ENCODE measurements around the gene XRCC4.
"Not testable (repeated sequence)": the region's sequence is repeated elsewhere in the genome, so short reads cannot be mapped to it uniquely, and the experiment has no call there.

Gene XRCC4

DNA sequence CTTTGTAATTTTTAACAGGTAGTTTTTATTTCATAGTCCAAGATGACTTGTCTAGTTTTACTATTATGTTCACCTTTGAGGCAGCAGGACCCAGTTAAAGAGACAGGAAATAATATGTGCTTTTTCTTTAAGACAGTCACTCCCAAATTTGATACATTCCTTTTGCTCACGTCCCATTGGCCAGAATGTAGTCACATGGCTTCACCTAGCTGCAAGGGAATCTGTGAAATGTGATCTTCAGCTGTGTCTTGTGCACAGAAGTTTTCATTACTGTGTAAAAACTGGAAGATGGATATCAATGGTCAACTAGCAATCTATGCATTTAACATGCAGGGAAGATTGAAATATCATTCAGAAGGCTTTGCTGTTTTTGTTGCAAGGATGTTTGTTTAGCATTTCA, 41.1 kb downstream of the XRCC4 start:
- DNase-seq (ENCODE audit: low spot score) = no peak

DNA sequence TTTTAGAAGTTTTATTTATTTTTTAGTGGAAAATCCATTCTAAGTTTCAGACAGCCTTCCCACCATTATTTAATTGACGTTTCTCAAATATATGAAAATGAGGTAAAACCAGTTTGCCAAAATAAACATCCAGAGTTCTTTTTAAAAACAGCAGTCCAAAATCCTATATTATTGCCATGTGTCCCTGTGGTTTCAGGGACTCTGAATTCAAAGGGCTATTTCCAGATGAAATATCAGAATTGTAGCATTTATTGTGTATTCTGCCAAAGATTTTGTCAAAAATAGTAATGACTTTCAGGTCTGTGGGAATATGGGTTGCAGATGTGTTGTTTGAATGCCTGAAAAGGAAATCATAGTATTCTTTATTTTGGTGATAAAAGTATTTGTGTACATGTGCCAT, 41.6 kb downstream of the XRCC4 start:
- DNase-seq (ENCODE audit: low spot score) = no peak

DNA sequence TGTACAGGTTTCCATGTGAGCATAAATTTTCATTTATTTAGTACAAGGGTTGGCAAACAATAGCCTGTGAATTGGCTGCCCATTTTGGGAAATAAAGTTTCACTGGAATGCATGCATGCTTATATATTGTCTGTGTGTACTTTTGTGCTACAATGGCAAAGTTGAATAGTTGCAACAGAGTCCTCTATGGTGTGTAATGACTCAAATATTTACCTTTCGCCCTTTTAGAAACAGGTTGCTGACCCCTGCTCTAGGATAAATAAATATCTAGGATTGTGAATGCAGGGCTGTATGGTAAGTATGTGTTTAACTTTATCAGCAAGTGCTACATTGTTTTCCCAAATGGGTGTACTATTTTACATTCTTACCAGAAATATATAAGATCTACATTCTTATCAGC, 47.2 kb downstream of the XRCC4 start:
- DNase-seq (ENCODE audit: low spot score) = no peak

DNA sequence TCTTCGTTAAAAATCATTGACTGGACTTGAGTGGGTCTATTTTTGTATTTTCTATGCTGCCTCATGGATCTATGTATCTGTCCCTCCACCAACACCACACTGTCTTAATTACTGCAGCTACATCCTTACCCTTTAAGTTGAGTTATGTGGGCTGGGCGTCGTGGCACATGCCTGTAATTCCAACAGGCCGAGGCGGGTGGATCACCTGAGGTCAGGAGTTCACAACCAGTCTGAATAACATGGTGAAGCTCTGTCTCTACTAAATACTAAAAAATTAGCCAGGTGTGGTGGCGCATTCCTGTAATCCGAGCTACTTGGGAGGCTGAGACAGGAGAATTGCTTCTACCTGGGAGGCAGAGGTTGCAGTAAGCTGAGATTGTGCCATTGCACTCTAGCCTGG, 48.2 kb downstream of the XRCC4 start:
- no peak for DNase-seq (ENCODE audit: low spot score)

DNA sequence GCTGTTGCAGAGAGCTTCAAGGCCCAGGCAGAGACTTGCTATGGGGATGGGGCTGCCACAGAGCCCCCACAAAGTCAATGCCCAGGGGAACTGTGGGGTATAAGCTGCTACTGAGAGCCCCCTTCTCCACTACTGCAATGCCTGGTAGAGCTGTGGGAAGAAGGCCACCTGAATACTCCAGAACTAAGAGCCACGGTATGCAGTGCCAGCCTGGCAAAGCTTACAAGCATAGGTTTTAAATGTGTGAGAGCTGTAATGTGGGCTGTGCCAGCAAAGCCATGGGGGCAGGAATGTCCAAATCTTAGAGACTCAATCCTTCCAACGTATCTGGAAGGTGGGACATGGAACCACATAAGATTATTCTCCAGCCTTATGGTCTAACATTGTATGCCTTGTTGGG, 49.2 kb downstream of the XRCC4 start:
- no peak for DNase-seq (ENCODE audit: low spot score)

DNA sequence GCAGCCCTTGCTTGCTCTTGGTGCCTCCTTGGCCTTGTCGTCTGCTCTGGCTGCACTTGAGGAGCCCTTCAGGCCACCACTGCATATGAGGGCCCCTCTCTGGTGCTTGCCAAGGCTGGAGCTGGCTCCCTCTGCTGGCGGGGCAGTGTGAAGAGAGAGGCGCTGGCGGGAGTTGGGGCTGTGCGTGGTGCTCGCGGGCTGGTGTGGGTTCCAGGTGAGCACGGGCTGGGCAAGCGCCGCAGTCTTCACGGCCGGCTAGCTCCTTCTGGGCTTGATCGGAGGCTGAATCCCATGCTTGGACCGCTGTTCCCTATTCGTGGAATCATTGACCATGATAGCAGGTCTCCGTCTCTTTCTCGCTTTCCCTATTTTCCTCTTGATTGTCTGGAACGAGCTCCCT, 56.5 kb downstream of the XRCC4 start:
- DNase-seq (ENCODE audit: low spot score) = no peak

DNA sequence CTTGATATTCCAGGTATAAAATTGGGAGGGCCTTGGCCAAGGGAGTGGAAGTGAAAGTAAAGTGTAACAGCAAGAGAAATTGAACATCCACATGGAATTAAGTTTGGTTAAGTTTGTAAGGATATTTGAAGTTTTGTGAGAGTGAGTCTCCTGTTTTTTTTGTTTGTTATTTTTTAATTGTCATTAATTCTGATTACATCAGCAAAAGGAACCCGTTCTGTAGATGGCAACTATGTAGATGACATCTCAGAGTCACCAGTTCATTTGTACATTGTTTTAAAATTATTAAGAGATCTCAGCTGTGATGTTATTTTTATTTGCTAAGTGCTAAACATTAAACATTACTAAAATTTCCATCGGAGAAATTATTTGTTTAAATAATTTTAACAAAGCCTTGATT, 65.2 kb downstream of the XRCC4 start:
- DNase-seq (ENCODE audit: low spot score) = no peak

DNA sequence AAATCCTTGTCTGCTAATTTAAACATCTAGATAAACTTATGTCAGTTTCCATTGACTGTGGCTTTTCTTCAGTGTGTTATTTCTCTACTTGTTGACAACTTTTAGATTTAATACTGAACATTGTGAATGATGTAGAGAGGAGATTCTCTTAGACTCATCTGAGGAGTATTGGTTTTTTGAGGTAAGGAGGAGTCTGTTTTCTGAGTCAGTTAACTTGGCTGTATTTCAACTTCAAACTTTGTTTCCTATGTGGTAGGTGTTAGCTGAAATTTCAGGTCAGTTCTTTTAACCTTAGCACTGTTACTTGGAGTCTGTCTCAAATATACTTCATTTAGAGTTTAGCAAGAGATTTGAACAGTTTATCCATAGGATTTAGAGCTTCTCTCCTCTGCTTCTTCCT, 67.9 kb downstream of the XRCC4 start:
- no peak for DNase-seq (ENCODE audit: low spot score)

DNA sequence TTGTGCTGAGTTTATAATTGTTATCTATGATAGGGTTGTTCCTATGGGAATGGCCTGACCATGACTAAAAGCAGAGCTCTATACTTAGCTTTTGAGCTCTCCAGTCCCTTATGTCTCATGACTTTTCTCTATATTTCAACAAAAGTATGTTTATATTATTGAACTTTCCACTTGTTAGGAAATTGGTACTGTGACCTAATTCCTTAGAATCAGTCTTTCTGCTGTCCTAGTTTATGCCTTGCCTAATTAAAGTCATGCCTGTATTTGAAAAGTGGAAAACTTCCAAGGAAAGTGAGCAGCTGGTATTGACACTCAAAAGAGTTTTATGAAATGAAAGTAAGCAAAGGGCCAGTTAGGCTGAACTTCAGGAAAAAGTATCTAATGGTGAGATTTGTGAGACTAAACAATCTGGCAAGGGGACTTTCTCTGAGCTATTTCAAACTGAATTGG, 68.6 kb downstream of the XRCC4 start:
- DNase-seq (ENCODE audit: low spot score) = peak; percentile 5

DNA sequence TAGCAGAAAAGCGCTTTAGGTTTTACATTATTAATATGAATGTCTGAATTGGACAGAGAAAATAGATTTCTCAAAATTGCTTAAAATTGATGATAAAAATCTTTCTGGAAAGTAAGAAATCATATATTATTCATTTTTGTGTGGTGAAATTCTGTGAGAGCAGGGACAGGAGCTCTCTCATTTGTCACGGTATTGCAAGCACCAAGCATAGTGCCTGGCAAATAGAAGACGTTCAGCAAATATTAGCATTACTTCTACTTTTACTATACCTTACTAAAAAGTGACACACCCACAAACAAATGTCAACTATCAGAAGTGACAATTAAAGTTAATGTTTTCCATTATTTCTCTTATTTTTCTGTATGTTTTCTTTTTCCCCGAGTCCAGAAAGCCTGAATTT, 69.1 kb downstream of the XRCC4 start:
- no peak for DNase-seq (ENCODE audit: low spot score)

DNA sequence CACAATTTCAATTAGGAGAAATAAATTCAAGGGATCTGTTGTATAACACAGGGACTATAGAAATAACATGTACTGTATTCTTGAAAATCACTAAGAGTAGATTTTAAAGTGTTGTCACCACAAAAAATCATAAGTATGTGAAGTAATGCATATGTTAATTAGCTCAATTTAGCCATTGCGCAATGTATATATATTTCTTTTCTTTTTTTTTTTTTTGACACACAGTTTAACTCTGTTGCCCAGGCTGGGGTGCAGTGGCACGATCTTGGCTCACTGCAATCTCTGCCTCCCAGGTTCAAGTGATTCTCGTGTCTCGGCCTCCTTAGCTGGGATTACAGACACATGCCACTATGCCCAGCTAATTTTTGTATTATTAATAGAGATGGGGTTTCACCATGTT, 70.2 kb downstream of the XRCC4 start:
- no peak for DNase-seq (ENCODE audit: low spot score)

DNA sequence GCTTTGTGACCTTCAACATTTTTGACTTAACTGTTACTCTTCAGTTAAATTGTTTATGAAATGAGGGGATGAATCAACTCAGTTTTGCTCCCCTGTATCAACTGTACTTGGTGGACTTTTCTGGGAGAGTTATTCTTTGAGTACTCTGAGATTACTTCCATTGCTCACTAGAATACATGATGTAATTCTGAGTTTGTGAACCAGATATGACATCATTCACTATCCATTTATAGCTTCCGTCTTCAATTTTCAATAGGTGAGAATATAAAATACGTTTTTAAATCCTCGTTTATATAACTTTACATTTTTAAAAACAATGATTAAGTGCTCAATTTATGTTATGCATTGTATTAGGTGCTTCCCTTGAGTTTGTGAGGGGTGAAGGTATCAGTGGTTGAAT, 71.0 kb downstream of the XRCC4 start:
- no peak for DNase-seq (ENCODE audit: low spot score)

DNA sequence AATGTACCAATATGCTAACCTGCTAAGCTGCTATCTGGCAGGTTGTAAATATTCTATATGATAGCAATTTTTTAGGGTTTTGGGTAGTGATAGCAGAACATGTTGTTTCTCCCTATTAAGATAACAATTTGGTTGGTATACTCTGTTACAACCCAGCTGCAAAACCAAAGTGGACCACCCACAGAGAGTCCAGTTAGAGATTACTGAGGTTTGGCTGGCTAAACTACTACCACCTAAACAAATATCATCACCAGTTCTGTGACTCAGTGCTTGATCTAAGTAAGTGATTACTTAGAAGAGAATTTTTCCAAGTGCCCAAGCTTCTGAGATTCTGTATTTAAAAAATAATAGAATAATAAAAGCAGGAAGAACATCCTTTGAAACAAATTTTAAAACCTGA, 72.3 kb downstream of the XRCC4 start:
- DNase-seq (ENCODE audit: low spot score) = no peak

DNA sequence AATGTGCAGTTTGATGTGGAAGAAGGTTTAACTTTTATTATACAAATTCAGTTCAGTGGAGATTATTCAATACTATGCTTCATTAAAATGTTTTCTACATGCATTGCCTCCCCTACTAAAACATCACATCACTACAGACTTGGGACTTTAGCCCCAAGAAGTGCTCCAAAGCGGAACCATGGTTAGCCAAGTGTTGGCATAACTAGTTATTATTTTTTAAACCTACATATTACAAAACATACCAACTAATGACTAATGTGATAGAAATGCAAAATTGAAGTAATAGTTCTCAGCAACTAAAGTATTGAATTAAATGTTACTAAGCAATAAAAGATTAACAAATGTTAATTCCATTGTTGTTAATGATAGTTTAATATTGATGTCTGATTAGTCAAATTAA, 74.5 kb downstream of the XRCC4 start:
- DNase-seq (ENCODE audit: low spot score) = no peak

DNA sequence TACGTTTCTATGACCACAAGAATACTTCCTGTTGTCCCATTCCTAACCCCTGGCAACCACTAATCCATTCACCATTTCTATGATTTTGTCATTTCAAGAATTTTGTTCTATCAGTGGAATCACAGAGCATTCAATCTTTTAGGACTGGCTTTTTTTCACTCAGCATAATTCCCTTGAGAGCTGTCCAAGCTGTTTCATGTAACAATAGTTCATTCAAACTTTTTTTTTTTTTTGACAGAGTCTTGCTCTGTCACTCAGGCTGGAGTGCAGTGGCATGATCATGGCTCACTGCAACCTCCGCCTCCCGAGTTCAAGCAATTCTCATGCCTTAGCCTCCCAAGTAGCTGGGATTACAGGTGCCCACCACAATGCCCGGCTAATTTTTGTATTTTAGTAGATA, 75.6 kb downstream of the XRCC4 start:
- not testable (repeated sequence) for DNase-seq (ENCODE audit: low spot score)

DNA sequence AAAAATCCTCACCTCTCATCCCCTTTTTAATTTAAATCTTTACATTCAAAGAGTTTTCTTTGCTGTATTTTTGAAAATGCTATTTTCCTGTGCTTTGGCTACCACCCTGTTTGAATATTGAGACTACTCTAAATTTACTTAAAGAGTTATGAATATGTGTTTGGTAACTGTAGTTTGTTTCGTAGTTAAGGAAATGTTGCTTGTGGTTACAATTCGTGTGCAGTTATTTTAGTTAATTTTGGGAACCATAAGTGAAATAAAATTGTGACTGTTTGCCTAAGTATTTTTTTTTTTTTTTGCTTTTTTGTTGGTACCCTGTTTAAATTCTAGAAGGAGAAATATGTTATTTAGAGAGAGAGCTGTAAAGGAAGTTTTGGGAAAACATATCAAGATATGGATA, 78.7 kb downstream of the XRCC4 start:
- no peak for DNase-seq (ENCODE audit: low spot score)

DNA sequence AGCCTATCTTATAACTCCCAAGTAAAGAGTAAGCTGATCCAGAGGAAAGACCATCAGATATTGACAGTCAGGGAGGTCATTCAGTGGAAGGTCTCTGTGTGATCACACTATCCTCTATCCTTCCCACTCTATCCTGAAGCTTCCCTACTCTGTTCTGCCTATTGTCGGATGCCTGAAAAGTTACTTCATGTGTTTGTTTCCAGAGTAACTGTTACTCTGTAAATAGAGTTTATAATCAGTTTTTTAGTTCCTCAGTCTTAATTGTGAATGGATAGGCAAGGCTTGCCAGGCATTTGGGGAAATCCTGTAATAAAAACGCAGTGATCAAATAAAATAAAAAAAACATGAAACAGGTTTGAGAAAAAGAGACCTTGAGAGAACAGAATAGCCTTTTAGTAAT, 79.8 kb downstream of the XRCC4 start:
- no peak for DNase-seq (ENCODE audit: low spot score)

DNA sequence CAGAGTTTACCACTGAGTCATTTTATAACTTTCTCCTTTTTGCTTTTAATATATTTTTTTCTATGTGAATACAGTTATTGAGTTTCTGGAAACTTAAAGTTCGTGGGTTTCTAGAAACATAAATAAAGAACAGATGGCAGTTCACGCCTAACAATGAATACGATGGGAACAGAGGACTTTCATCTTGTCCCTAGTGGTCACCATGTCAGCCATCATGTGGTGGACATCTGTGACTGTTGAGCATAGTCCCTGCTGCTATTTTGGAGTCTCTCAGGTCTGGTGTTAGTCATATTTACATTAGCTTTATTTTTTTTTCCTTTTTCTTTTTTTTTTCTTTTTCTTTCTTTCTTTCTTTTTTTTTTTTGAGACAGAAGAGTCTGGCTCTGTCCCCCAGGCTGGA, 85.3 kb downstream of the XRCC4 start:
- DNase-seq (ENCODE audit: low spot score) = no peak

DNA sequence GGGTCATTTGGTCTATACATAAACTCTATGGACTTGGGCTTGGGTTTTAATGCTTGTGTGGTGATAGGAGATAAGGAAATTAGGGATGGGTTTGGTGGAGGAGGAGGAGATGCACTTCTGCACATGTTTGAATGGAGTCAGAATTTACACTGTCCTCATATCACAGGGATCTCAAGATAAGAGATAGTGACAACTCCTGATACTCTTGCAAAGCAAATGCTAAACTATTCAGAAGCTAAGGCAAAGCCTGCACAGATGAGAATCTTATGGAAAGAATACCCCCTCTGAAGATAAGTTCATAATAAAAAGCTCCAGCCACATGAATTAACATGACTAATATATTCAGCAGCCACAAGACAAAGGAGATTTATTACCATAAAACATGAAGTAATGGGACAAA, 90.2 kb downstream of the XRCC4 start:
- no peak for DNase-seq (ENCODE audit: low spot score)

DNA sequence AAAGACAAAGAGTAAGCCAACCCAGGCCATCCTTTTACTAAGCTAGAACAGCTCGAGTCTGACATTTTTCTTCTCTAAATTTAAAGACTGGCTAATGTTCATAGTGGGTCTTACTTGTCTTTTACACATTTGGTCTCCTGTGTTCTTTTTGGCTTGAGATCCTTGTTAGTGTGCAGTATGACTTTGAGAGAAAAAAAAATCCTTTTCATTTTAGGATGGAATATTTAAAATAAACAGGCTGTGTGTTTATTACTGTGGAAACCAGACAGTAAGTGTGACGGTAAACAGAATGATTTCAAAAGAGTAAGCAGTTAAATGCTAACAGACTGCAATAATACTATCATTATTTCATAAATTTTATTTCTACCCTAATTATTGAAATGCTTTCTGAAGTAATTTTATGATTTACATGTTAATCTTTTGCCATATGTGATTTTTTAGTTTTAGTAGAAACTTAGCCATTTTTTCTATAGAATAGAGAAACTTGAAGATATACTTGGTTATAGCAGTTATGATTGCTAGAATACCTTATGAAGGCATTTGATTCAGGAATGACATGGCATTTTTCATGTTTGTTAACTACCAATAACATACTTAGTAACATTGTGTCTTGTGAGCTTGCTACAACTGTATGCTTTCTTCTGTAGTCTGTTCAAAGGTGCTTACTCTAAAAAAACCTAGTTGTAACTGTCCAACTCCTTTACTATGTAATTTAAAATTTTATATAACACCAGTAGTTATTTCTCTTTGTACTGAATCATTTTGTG, 92.4 kb downstream of the XRCC4 start:
- DNase-seq (ENCODE audit: low spot score) = no peak

DNA sequence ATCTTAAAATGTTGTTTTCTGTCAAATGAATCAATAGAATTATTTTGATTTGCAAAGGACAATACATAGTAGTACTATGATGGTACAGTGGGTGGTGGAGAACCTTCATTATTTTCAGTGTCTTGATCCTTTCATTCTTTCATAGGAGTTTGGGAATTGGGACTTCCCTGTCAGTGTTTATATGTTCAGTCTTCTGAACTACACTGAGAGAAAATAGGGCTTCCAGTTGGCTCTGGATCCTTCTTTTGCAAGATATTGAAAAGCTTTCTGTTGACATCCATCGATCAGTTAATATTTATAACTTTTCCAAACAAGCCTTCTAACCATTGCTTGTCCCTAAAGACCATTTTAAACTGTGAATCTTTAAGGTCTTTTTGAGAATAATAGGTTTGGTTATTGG, 94.7 kb downstream of the XRCC4 start:
- no peak for DNase-seq (ENCODE audit: low spot score)

DNA sequence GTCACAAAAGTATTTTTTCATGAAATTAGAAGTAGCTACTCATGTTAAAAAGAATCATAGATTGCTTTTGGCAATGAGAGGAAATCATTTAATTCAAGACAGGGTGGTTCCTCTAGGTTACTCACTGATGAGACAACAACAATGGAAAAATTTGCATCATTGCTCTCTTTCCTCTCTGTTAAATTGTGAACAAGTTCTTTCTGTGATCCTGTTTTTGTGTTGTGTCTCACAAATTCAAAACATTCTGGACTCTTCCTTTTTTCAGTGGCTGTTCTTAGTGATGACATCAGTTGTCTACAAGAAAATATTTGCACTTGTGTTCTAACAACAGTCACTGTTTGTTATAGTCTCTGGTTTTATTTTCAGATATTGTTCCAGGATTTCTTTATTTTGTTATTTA, 95.3 kb downstream of the XRCC4 start:
- DNase-seq (ENCODE audit: low spot score) = no peak

DNA sequence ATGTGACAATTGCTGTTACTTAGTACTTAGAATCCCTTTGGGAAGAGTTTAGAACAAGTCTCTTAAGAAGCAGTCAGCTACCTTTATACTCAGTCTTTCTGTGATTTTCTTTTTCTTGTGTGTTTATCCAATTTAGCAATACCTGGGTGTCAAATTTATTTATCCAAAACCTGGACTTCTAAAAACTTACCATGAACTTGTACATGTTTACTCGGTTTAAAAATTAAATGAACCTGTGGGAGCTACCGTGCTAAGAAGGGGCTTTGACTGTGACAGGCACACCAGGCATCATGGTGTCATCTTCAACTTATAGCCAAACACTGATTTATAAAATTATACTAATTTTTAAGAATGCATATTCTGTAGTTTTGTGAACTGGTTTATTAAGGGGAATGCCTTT, 96.5 kb downstream of the XRCC4 start:
- no peak for DNase-seq (ENCODE audit: low spot score)

DNA sequence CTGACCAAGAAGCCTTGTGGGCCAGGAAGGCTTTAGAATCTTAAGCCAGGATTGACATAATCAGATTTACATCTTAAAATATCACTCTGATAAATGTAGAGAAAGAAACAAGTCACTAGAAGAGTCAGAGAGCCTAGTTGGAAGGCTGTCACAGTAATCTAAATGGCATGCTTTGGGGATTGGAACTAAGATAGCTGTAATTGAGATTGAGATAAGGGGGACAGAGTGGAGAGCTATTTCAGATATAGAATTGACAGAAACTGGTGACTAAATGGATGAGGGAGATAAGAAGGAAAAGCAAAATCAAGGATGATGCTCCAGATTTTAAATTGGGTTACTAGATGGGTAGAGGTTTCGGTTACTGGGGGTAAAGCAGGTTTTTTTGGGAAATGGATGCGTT, 100.5 kb downstream of the XRCC4 start:
- DNase-seq (ENCODE audit: low spot score) = no peak

DNA sequence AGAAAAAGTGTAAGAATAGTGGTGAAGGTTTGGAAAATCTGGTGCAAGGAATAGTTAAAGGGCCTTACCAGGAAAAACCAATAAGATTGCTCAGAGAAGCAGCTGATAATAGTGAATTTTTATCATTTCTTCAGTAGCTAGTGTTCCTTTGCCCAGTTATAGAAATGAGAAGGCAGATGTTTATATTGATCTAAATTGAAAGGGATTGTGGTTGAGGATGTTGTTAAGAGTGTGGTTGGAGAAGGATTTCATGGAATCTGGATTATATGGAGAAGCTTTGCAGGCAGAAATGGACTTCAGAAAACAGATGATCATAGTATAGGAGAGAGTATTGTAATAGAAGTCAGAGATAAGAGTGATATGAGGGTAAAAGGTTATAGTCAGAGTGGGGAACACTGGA, 102.6 kb downstream of the XRCC4 start:
- no peak for DNase-seq (ENCODE audit: low spot score)
